KBM-7 (cell line): ENCODE results near the gene DTNB.

Source experiments
- DNase-seq: peaks from one replicate; pipeline ENCODE4 v3.0.0-alpha.2; 2015
- in situ Hi-C: fragments of 300-500 bp; cut with MboI; formaldehyde crosslinking; loops from 2 replicates; pipeline ENCODE4 v1.14.3; 2020; ENCODE audit warnings: low sequenced_read_pairs, low pct_unique_long_range_greater_than_20kb, mixed read lengths

Gene DTNB

DNA sequence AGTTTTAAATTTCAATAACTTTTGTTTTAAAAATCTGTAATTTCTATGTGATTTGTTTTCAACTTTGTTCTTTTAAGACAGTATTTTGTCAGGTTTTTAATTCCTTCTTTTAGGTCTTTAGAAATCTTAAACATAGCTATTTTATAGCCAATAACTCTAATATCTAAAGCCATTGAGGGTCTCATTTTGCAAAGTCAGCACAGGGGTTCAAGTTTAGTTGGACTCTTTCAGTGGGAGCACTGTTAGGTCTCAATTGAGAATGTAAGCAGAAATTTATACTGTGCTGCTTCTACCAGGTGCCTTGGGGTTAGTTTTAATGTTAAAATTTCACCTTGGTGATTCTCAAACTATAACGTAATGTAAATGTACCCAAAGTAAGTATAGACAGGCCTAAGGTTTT is 226.4 kb downstream of the DTNB start:
- no peak for DNase-seq
- in situ Hi-C loops: no loop called here

DNA sequence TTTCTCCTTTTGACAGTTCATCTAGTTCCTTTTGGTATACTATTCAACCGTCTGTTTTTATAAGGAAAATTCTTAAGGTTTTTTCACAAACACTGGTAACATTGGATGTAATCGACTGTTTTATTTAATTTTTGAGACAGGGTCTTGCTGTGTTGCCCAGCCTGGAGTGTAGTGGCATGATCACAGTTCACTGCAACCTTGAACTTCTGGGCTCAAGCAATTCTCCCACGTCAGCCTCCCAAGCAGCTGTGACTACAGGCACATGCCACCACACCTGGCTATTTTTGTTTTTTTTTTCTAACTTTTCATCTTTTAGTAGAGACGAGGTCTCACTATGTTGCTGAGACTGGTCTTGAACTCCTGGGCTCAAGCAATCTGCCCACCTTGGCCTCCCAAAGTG is 227.3 kb downstream of the DTNB start:
- in situ Hi-C loops: no loop called here
- no peak for DNase-seq

DNA sequence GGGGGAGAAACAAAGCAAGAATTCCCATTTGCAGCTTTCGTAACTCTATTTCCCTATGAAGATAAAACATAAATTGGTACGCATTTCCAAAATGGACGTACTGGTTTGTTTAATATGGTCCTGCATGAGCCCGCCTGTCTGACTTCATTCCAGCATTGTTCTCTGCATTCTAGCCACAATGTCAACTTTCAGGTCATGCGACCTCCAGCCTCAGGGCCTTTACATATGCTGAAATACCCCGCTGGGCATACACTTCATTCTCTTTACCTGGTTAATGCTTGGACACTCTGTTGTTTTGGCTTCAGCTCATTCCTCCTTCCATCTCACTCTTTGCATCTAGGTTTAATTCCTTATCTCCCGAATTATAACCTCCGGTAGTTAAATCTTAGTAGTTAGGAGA is 227.9 kb downstream of the DTNB start:
- in situ Hi-C loops: no loop called here

DNA sequence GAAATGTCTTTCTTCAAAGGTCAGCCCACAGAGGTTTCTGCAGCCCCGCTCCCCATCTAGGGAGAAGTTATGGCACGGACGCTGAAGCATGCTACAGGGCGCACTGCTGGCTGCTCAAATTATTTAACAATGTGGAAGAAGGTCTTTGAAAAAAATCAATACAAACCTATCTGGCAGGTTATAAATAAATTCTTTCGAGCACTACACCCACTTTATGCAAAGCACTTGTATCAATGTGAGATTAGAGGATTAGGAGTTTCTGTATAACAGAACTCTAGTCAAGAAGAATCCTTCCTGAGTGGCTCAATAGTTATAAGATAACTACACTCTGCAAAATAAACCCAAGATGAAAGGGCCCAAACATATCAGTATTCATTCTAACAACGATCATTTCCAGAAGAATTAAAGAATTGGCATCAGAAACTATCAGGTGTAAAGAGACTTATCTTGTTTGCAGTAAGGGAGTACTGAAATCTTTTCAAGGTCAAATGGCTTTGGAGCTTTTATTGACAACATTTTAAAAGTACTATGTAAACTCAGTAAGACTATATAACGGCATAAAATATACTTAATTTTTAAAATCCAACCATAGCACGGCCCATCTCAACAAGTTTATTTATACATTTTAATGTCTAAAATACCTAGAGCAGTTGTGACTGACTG is 228.6 kb downstream of the DTNB start:
- in situ Hi-C loops: no loop called here

More for the DNA sequence above, 227.9 kb downstream of the DTNB start:
- no peak for DNase-seq

DNA sequence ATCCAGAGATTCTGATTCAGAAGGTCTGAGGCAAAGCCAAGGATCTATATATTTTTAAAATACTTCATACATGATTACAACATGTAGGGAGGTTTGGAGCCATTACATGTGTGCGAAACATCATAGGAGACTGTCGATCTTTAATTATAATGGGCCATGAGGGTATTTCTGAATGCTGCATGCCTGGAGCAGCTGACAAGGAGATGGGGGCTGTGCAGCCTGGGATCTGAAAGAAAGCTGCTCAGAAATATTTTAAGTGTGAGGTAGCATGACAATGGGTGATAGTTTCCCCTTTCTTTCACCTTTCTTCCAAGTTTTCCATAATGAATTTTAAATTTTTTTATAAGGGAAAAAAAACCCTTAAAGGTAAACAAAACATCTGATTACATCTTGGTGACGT is 229.6 kb downstream of the DTNB start:
- in situ Hi-C loops: no loop called here
- DNase-seq: no peak

More for the DNA sequence above, 228.6 kb downstream of the DTNB start:
- DNase-seq: no peak

- in situ Hi-C loops: no loop called here
- no peak for DNase-seq
Measured at GRCh38 chr2:25441353-25441752, 232.0 kb downstream of the DTNB start.

DNA sequence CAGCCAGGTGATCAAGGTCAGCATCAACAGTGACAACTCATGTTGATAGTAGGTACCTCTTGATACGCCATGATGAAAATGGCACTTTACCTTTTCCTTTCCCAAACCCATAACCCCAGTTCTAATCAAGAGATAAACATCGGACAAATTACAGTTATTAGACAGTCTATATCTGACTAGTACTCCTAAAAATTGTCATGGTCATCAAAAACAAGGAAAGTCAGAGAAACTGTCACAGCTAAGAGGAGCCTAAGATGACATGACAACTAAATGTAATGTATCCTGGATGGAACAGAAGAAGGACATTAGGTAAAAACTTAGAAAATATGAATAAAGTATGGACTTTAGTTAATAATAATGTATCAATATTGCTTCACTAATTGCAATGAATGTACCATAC is 234.6 kb downstream of the DTNB start:
- DNase-seq: no peak
- in situ Hi-C loops: no loop called here

GRCh38 chr2:25437881-25438662 is 235.3 kb downstream of the DTNB start:
- in situ Hi-C loops: no loop called here
- DNase-seq: no peak

DNA sequence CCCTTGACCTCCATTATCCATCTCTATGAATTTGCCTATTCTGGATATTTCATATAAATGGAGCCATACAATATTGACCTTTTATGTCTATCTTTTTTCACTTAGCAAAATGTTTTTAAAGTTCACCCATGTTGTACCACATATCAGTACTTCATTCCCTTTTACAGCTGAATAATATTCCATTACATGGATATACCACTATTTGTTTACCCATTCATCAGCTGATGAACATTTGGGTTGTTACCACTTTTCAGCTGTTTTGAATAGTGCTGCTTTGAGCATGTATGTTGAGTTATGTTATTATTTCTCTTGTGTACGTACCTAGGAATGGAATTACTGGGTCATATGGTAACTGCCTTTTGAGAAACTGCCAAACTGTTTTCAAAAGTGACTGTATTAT is 238.0 kb downstream of the DTNB start:
- in situ Hi-C loops: no loop called here
- no peak for DNase-seq

DNA sequence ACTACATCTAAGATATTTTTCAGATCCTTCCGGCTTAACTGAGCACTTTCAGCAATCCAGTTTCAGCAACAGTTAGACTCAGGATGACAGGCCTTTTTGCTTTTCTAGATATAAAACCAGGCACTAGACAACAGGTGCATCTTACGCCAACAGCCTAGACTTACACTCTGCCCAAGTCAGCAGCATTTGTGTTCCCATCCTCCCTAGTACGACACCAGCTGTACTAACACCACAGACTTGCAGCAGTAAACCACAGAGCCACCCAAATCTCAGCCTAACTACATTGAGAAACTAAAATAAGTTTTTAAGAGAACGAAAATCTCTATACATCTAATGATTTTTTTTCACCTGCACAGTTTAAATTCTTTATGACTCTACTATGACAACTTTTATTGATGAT is 241.8 kb downstream of the DTNB start:
- no peak for DNase-seq
- in situ Hi-C loops: no loop called here

DNA sequence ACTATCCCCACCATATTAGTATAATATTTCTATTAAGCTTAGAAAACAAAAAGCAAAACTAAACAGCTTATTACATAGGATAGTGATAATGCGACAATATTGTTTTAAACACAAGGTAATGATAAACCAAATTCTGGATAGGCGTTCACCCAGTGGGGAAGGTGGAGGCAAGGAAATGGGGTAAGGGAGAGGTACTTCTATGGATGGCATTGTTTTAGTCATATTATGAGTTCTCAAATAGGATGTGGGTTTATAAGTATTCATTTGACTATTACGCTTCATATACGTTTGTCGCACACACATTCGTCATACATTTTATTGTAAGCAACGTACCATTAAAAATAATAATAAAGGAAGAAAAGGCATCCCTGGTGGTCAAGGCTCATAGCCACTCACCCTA is 242.8 kb downstream of the DTNB start:
- no peak for DNase-seq
- in situ Hi-C loops: no loop called here

- no peak for DNase-seq
- in situ Hi-C loops: no loop called here
Measured at GRCh38 chr2:25426326-25426725, 247.1 kb downstream of the DTNB start.

DNA sequence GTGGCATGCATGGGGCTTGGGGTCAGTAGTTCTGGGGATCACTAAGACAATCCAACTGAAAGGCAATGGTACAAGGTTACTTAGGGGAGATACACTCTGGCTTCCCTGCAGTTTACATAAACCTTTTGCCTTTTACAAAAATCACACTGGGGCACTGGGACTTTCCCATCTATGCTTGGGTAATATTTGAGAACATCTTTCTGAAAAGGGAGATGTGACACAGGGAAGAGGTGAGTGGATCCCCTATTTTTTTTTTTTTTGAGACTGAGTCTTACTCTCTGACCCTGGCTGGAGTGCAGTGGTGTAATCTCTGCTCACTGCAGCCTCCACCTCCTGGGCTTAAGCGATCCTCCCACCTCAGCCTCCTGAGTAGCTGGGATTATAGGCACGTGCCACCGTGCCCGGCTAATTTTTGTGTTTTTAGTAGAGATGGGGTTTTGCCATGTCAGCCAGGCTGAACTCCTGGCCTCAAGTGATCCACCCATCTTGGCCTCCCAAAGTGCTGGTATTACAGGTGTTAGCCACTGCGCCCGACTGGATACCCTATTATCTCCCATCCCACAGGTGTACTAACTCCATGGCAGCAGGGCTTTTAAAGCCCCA is 248.8 kb downstream of the DTNB start:
- DNase-seq: no peak
- in situ Hi-C loops: no loop called here

- no peak for DNase-seq
- in situ Hi-C loops: no loop called here
Measured at GRCh38 chr2:25421820-25422411, 251.5 kb downstream of the DTNB start.

DNA sequence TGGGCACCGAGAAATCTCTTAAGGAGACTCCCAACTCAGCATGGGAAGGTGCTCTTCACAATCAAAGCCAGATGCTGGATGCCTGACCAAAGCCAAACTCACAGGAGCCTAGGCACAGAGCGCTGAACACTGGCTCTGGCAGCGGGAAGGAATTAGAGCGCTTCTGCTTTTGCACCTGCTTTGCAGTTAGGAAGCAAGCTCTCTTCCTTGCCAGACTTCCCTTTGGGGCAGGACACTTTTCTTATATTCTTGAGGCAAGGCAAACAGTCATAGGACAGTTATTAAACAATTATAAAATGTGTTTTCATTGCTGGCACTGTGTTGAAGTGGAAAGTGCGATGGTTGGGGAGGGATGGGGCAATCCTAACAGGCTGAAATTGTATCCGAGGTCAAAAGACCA is 252.1 kb downstream of the DTNB start:
- in situ Hi-C loops: no loop called here
- peak; percentile 28 for DNase-seq

GRCh38 chr2:25420820-25421237 is 252.5 kb downstream of the DTNB start:
- DNase-seq: peak; percentile 27
- in situ Hi-C loops: no loop called here

GRCh38 chr2:25419678-25420242 is 253.6 kb downstream of the DTNB start:
- in situ Hi-C loops: no loop called here
- no peak for DNase-seq

DNA sequence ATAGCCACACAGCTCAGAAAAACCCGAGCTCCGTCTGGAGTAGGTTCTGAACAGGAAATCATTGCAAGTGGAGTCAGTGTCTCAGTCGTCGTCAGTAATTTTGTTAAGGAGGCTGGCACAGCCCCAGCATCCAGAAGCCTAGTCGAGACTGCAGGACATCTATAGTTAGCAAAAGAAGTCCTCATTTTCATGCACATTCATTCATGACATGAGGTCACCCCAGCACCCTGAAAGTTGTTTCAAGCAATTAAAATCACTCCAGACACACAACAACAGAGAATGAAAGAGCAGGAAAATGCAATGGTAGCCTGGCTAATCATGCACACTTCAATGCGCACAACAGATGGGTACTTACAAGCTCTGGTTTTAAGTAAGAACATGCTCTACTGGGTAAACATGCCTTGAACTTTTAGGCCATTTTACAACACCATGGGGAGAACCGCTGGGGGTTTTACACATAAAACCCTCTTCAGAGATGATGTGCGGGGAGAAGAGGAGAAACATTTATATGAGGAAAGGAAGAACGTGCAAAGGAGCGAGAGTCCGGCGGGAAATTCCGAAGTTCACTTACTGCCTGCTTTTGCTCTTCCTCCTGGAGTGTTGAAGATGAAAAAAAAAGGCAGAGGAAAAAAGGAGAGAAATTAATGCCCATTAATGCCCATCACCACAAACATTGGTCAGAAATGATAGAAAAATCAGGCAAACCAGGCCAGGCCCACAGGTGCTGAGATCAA is 254.3 kb downstream of the DTNB start:
- in situ Hi-C loops: no loop called here
- DNase-seq: no peak

- in situ Hi-C loops: no loop called here
- no peak for DNase-seq
Measured at GRCh38 chr2:25417715-25418369, 255.5 kb downstream of the DTNB start.
